HG03460 (cell line): ENCODE data around the gene CACNA1A.
"Not testable (repeated sequence)": the region's sequence is repeated elsewhere in the genome, so short reads cannot be mapped to it uniquely, and the experiment has no call there.

ENCODE experiments used
- ATAC-seq: cut with Tn5 transposase; IDR thresholded peaks from one replicate; pipeline ENCODE4 v1.9.1; 2021; ENCODE audit not compliant: unreplicated experiment

The CACNA1A gene

GRCh38 chr19:13169769-13170168, 336.5 kb downstream of the CACNA1A start:
- ATAC-seq = no peak

GRCh38 chr19:13166151-13166550, 340.1 kb downstream of the CACNA1A start:
- ATAC-seq = not testable (repeated sequence)

GRCh38 chr19:13165162-13165997, 340.9 kb downstream of the CACNA1A start:
- ATAC-seq = no peak

GRCh38 chr19:13164343-13165161, 341.7 kb downstream of the CACNA1A start:
- ATAC-seq = no peak

GRCh38 chr19:13163609-13164342, 342.5 kb downstream of the CACNA1A start:
- no peak for ATAC-seq

GRCh38 chr19:13162724-13163608, 343.3 kb downstream of the CACNA1A start:
- no peak for ATAC-seq

GRCh38 chr19:13160557-13160956, 345.7 kb downstream of the CACNA1A start:
- no peak for ATAC-seq

GRCh38 chr19:13159713-13160112, 346.6 kb downstream of the CACNA1A start:
- ATAC-seq = no peak
